ENCODE measurements around the gene HNRNPDL.

The HNRNPDL gene

GRCh38 chr4:82430193-82430963, at the start of gene HNRNPDL, which contains the start of gene ENOPH1 (continued):
- no peak for TF ChIP-seq ZNF518A (tag by site-specific recombination; conservative IDR thresholded peaks at IDR 0.05; ENCODE audit: low read depth)
- no peak for TF ChIP-seq ATF2 (tag by site-specific recombination; IDR thresholded peaks at IDR 0.05; ENCODE audit: low read depth)
- TF ChIP-seq ZNF561 (tag by site-specific recombination; IDR thresholded peaks at IDR 0.05; ENCODE audit: borderline replicate concordance) = 0 out of 2 replicates have a peak, but pooled peaks have one; percentile 62
- TF ChIP-seq ZNF692 (tag by site-specific recombination; IDR thresholded peaks at IDR 0.05) = peak; percentile 46
- TF ChIP-seq ZBTB26 (tag by site-specific recombination; optimal IDR thresholded peaks at IDR 0.05) = peak; percentile 90
- peak; percentile 31; the same call in 1 of the 2 replicates for TF ChIP-seq WT1 (tag by site-specific recombination; IDR thresholded peaks at IDR 0.05)

- H3K4me3 ChIP-seq (ENCODE audit: low read depth, low read length) = no peak overlapping the region
- H3K9me3 ChIP-seq (ENCODE audit: control insufficient read depth, insufficient read depth, low read depth, low read length) = no peaks in the 10 kb centered on the region
- H3K36me3 ChIP-seq (ENCODE audit: control insufficient read depth in 2 of 2, insufficient read depth in 1 of 2, low read length in 2 of 2) = no peaks in the 10 kb centered on the region
- CTCF ChIA-PET = no interaction called here
- no peaks in the 10 kb centered on the region for H3K4me1 ChIP-seq (ENCODE audit: control insufficient read depth, insufficient read depth, low read length)
- POLR2A ChIA-PET = no interaction called here
- TF ChIP-seq ZNF24 (tag by site-specific recombination; IDR thresholded peaks at IDR 0.05) (no peak), ZXDB (tag by site-specific recombination; IDR thresholded peaks at IDR 0.05) (no peak), ZNF555 (tag by site-specific recombination; conservative IDR thresholded peaks at IDR 0.05) (no peak), ZNF133 (tag by site-specific recombination; IDR thresholded peaks at IDR 0.05) (no peak), ZNF514 (tag by site-specific recombination; IDR thresholded peaks at IDR 0.05) (no peak), ZNF639 (tag by site-specific recombination; IDR thresholded peaks at IDR 0.05) (no peak), ZNF157 (tag by site-specific recombination; IDR thresholded peaks at IDR 0.05) (no peak), PATZ1 (tag by site-specific recombination; IDR thresholded peaks at IDR 0.05) (no peak), ZNF843 (tag by site-specific recombination; IDR thresholded peaks at IDR 0.05) (no peak), PBX3 (CRISPR knock-in tag; IDR thresholded peaks at IDR 0.05) (no peak), ZNF175 (tag by site-specific recombination; IDR thresholded peaks at IDR 0.05) (no peak), ZNF121 (tag by site-specific recombination; IDR thresholded peaks at IDR 0.05) (no peak), ZNF37A (tag by site-specific recombination; IDR thresholded peaks at IDR 0.05) (no peak), ZNF10 (tag by site-specific recombination; IDR thresholded peaks at IDR 0.05) (no peak), GLI2 (tag by site-specific recombination; IDR thresholded peaks at IDR 0.05; ENCODE audit: borderline replicate concordance, low read depth) (no peak), ZNF768 (tag by site-specific recombination; IDR thresholded peaks at IDR 0.05) (no peak)
- H3K27ac ChIP-seq (ENCODE audit: extremely low read depth, low read depth, low read length) = no peak overlapping the region
These were observed 49.3 kb upstream of the HNRNPDL start for GRCh38 chr4:82479562-82479961.

All from HEK293 (cell line).